Naive thymus-derived CD8-positive, alpha-beta T cell (primary cell): Measurements from ENCODE around the gene HCLS1. TPM values are rescaled to one million over a fixed set of nuclear protein-coding genes. Genes with fewer than 3 reads are reported as not detected.

Source experiments
- ATAC-seq, 2 donors: fragments of 150-1000 bp; cut with Tn5 transposase in 1 of 2; sonication (Bioruptor Pico), chemical (Tn5 transposase) in 1 of 2; 1 replicate in 1 of 2; 2 replicates in 1 of 2; pipeline ENCODE4 v1.10.0; 2021; ENCODE audit warnings: mild to moderate bottlenecking in 2 of 2, moderate library complexity in 2 of 2
- POLR2A ChIA-PET: fragments of 350-600 bp; sonication (Branson Sonifier 250); formaldehyde crosslinking; loops from one replicate; lab custom pipeline; 2021; ENCODE audit warnings: antibody characterized with exemption; lab: Charles Lee
- DNase-seq, 10 donors: peaks; one replicate each; pipeline versions ENCODE4 v3.0.0 to v3.0.0-alpha.2; 2020 to 2022
- H3K27ac Mint-ChIP-seq, 10 donors: one replicate each; pipeline ENCODE4 v1.8.0; 2020 to 2022; ENCODE audit warnings: mild to moderate bottlenecking in 10 of 10, mixed read lengths in 10 of 10, moderate library complexity in 4 of 10, inconsistent platforms in 1 of 10
- H3K27me3 Mint-ChIP-seq, 5 donors: one replicate each; pipeline ENCODE4 v1.8.0; 2021 to 2022; ENCODE audit warnings: mixed read lengths in 5 of 5
- H3K36me3 Mint-ChIP-seq, 3 donors: one replicate each; pipeline ENCODE4 v1.8.0; 2020 to 2022; ENCODE audit warnings: mixed read lengths in 3 of 3, mild to moderate bottlenecking in 2 of 3, inconsistent platforms in 1 of 3
- H3K4me1 Mint-ChIP-seq, 4 donors: one replicate each; pipeline ENCODE4 v1.8.0; 2021 to 2022; ENCODE audit warnings: mixed read lengths in 4 of 4
- H3K4me3 Mint-ChIP-seq, 10 donors: one replicate each; pipeline ENCODE4 v1.8.0; 2020 to 2022; ENCODE audit warnings: mild to moderate bottlenecking in 10 of 10, mixed read lengths in 10 of 10, moderate library complexity in 6 of 10, inconsistent platforms in 1 of 10
- H3K9me3 Mint-ChIP-seq, 9 donors: one replicate each; pipeline ENCODE4 v1.8.0; 2020 to 2022; ENCODE audit warnings: mixed read lengths in 9 of 9, mild to moderate bottlenecking in 3 of 9, inconsistent platforms in 1 of 9, moderate library complexity in 1 of 9
- polyA plus RNA-seq, 3 donors: library from polyadenylated mRNA; unstranded; fragments of 300-500 nt; fragmentation: Illumina TruSeq; gene quantifications; one replicate each; pipeline ENCODE4 v1.2.3, GENCODE V29; 2021
- total RNA-seq, 8 experiments: library from RNA in 2 of 8; stranded (reverse) in 2 of 8; gene quantifications; one replicate each; pipeline ENCODE4 v1.2.3 and lab custom pipeline; 2021 to 2026

HCLS1 gene
- total and polyA plus RNA-seq, 5 experiments from 2014 or later: 340 to 453 (median 375) TPM

DNA sequence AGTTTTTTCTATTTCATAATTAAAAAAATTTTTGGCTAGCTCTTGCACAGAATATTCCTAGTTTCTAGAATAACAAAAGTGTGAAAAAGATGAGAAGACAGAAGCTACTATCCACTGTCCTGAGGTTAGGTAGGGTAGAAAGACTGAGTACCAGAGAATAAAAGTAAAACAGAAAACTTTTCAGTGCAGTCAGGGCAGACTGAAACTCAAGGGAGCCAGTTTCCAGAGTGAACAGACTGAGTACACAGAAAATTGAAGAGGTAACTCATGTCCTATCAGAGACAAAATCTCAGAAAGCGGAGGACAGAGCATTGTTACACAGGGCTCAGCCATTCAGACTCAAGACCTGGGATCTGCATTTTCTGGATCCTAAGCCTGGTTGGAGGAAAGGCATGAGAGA is 76.3 kb downstream of the HCLS1 start:
- no peak overlapping the region for H3K27ac Mint-ChIP-seq
- POLR2A ChIA-PET: no interaction called here

DNA sequence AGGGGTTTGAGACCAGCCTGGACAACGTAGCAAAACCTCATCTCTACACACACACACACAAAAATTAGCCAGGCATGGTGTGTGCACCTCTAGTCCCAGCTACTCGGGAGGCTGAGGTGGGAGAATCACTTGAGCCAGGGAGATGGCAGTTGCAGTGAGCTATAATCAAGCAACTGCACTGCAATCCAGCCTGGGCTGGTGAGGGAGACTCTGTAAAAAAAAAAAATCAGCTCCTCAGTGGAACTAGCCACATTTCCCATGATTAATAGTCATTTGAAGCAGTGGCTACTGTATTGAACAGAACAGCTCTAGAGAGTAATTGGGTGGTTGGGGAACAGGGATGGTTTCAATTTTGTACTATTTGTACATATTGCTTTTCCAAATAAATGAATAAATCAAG is 79.0 kb downstream of the HCLS1 start:
- H3K36me3 Mint-ChIP-seq: no peaks in the 10 kb centered on the region
- POLR2A ChIA-PET: interaction anchor here (0.6 kb wide), 1 partner anchor 1543 kb away, joined by 4 read pairs; no protein-coding TSS in a partner anchor
- ATAC-seq (no peak), DNase-seq (no peak)
- no peak overlapping the region for H3K27ac Mint-ChIP-seq
- H3K4me1 Mint-ChIP-seq: no peaks in the 10 kb centered on the region
- peaks cover 0 to 32% (median 15%) of the 10 kb centered on the region in 5 donors for H3K27me3 Mint-ChIP-seq
- H3K4me3 Mint-ChIP-seq: no peak overlapping the region
- no peaks in the 10 kb centered on the region for H3K9me3 Mint-ChIP-seq

More for the DNA sequence above, 76.3 kb downstream of the HCLS1 start:
- Mint-ChIP-seq H3K36me3 (no peaks in the 10 kb centered on the region), H3K4me1 (no peaks in the 10 kb centered on the region), H3K9me3 (no peaks in the 10 kb centered on the region), H3K27me3 (peaks cover 0 to 32% (median 14%) of the 10 kb centered on the region in 5 donors), H3K4me3 (no peak overlapping the region)
- no peak for ATAC-seq
- no peak for DNase-seq

Other genes starting within 250 kb of the HCLS1 start
- gene POLQ, start 114.9 kb downstream of the HCLS1 start, total RNA-seq: under 1 TPM; 0.23 to 0.36 TPM
- gene POLQ, start 114.9 kb downstream of the HCLS1 start, polyA plus RNA-seq: under 1 TPM; 0.02 to 0.18 (median 0.02) TPM
- gene ARGFX, start 93.0 kb downstream of the HCLS1 start, total RNA-seq: not detected
- not detected for gene ARGFX, start 93.0 kb downstream of the HCLS1 start, polyA plus RNA-seq
- not detected for gene FBXO40, start 67.5 kb downstream of the HCLS1 start, total RNA-seq
- under 1 TPM in 2 of 3 donors, not detected in 1; 0.05 to 0.07 TPM for gene FBXO40, start 67.5 kb downstream of the HCLS1 start, polyA plus RNA-seq
- 10 to 100 TPM; 36.4 to 38.4 TPM for gene GOLGB1, start 88.8 kb upstream of the HCLS1 start, total RNA-seq
- gene GOLGB1, start 88.8 kb upstream of the HCLS1 start, polyA plus RNA-seq: 1 to 10 TPM; 1.7 to 8.2 (median 2.8) TPM
- 10 to 100 TPM; 32.1 to 34.8 TPM for gene IQCB1, start 174.2 kb upstream of the HCLS1 start, total RNA-seq
- gene IQCB1, start 174.2 kb upstream of the HCLS1 start, polyA plus RNA-seq: 10 to 100 TPM; 16.5 to 18.0 (median 17.3) TPM
- 1 to 10 TPM; 9.6 to 9.7 TPM for gene EAF2, start 174.3 kb upstream of the HCLS1 start, total RNA-seq
- 10 to 100 TPM; 12.5 to 21.4 (median 12.8) TPM for gene EAF2, start 174.3 kb upstream of the HCLS1 start, polyA plus RNA-seq
- gene SLC15A2, start 233.5 kb upstream of the HCLS1 start, total RNA-seq: 1 to 10 TPM; 2.7 to 3.4 TPM
- under 1 TPM in 2 of 3 donors, not detected in 1; 0.51 to 0.98 TPM for gene SLC15A2, start 233.5 kb upstream of the HCLS1 start, polyA plus RNA-seq